ENCODE results near the gene MTTP. TPM values are rescaled to one million over a fixed set of nuclear protein-coding genes. Genes with fewer than 3 reads are reported as not detected.

MTTP gene
- total and polyA plus RNA-seq, 2 experiments from 2014 or later: 0.08 to 0.14 TPM

GRCh38 chr4:99640676-99641075 lies 66.1 kb downstream of the MTTP start (continued):
- no peak for TF ChIP-seq ZNF462 (CRISPR knock-in tag; IDR thresholded peaks at IDR 0.05)
- TF ChIP-seq EZH2 (IDR thresholded peaks at IDR 0.05; ENCODE audit: low read depth, unreplicated experiment): no peak
- no peak for TF ChIP-seq EZH2phosphoT487 (IDR thresholded peaks at IDR 0.05; ENCODE audit: unreplicated experiment)
- TF ChIP-seq STAT1 (IDR thresholded peaks at IDR 0.05; ENCODE audit: unreplicated experiment): no peak
- no peak for TF ChIP-seq ZNF331 (CRISPR knock-in tag; IDR thresholded peaks at IDR 0.05; ENCODE audit: low read depth)

DNA sequence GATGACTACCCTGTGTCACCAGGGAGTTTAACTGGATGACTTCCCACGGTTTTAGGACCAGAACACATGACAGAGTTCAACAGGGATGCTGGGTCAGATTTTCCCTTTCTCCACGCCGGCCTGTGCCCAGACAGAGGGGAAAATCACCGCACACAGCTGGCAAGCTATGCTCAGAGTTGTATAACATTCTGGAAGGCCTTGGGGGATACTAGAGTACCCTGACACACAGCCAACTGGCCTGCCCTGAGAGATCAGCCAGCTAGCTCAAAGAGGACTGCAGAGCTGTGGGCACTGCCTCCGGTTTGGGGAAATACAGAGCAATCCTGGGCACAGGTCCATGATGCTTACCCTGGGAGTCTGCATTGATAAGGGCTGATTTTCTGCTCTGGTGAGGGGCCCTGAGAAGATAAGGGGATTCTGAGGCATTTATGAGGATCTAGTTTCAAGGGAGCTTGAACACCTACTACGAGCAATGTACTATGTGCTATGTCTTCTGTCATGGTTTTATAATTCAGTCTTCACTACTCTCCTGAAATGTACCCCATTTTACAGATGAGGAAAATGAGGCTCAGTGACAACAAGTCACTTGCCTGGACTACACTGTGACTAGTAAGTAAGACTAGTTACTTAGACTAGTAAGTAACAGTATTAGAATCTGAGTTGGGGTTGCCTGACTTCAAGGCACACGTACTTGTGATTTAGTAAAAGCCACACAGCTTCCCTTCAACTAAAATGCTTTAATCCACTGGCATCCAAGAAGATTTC lies 68.3 kb downstream of the MTTP start:
- Mint-ChIP-seq H3K9me3 (no peaks in the 10 kb centered on the region), H3K4me3 (no peak overlapping the region), H3K27me3 (ENCODE audit: insufficient read depth, low read depth, poor library complexity) (peaks cover 32% of the 10 kb centered on the region), H3K27ac (no peak overlapping the region), H3K36me3 (ENCODE audit: low read depth) (no peaks in the 10 kb centered on the region), H3K4me1 (peaks cover 51% of the 10 kb centered on the region)
- Histone ChIP-seq H2AFZ (no peak overlapping the region), H3K4me2 (no peak overlapping the region), H3F3A (replicated peaks; ENCODE audit: low read depth) (no peaks in the 10 kb centered on the region), H3K27me3 (ENCODE audit: insufficient read depth) (peaks cover 11% of the 10 kb centered on the region; the same call in 1 of the 2 replicates), H3K79me2 (replicated peaks; ENCODE audit: insufficient read depth) (no peaks in the 10 kb centered on the region), H3K9me2 (ENCODE audit: insufficient read depth) (no peaks in the 10 kb centered on the region), H4K20me1 (replicated peaks; ENCODE audit: insufficient read depth) (no peaks in the 10 kb centered on the region), H3K27ac (ENCODE audit: low read depth) (no peak overlapping the region), H3K36me3 (ENCODE audit: insufficient read depth) (no peaks in the 10 kb centered on the region), H3K4me3 (no peak overlapping the region), H3K4me1 (ENCODE audit: insufficient read depth) (peaks cover 24% of the 10 kb centered on the region)
- ATAC-seq (no peak), DNase-seq (ENCODE audit: low spot score) (no peak)
- TF ChIP-seq ZNF462 (CRISPR knock-in tag; IDR thresholded peaks at IDR 0.05) (no peak), POLR2AphosphoS5 (IDR thresholded peaks at IDR 0.05; ENCODE audit: low read depth) (no peak), ZNF331 (CRISPR knock-in tag; IDR thresholded peaks at IDR 0.05; ENCODE audit: low read depth) (no peak)
